OCI-LY7 (cell line): ENCODE data around the gene PABPN1L. TPM values are rescaled to one million over a fixed set of nuclear protein-coding genes. Genes with fewer than 3 reads are reported as not detected.

Source experiments
- BruUV-seq: library from RNA; stranded (reverse); fragments of 400-500 nt; replicated peaks from 2 replicates; lab custom pipeline; 2021; lab: Mats Ljungman, UMichigan
- CTCF ChIA-PET: fragments of 300-600 bp; sonication (Branson Sonifier 250); formaldehyde crosslinking; loops from one replicate; lab custom pipeline; 2022; ENCODE audit warnings: antibody characterized with exemption; ENCODE audit not compliant: unreplicated experiment; lab: Charles Lee
- POLR2A ChIA-PET: fragments of 300-600 bp; sonication (Branson Sonifier 250); formaldehyde crosslinking; loops from one replicate; lab custom pipeline; 2022; ENCODE audit warnings: antibody characterized with exemption; lab: Charles Lee
- DNase-seq: peaks from one replicate; pipeline ENCODE4 v3.0.0-alpha.2; 2015; ENCODE audit warnings: low spot score
- H2AFZ ChIP-seq: fragments of 200-600 bp; sonication (generic), shearing (Covaris generic); 2 replicates; pipeline ENCODE4 v1.6.1; 2014; ENCODE audit warnings: mild to moderate bottlenecking, antibody characterized with exemption, low read length, moderate library complexity
- H3K27ac ChIP-seq: fragments of 200-600 bp; sonication (generic); 2 replicates; pipeline ENCODE4 v1.5.1; 2014; ENCODE audit warnings: mixed run types, low read depth, mild to moderate bottlenecking, moderate library complexity, low read length, inconsistent platforms; ENCODE audit not compliant: poor library complexity, severe bottlenecking
- H3K36me3 ChIP-seq: fragments of 200-600 bp; sonication (generic); 2 replicates; pipeline ENCODE4 v1.6.1; 2014; ENCODE audit warnings: mild to moderate bottlenecking, antibody characterized with exemption, low read length, moderate library complexity, mixed read lengths; ENCODE audit not compliant: insufficient read depth
- H3K4me1 ChIP-seq: fragments of 200-600 bp; sonication (generic); 2 replicates; pipeline ENCODE4 v1.5.1; 2014; ENCODE audit warnings: mild to moderate bottlenecking, low read length; ENCODE audit not compliant: insufficient read depth, poor library complexity, severe bottlenecking
- H3K4me2 ChIP-seq: fragments of 200-600 bp; sonication (generic); 2 replicates; pipeline ENCODE4 v1.6.1; 2014; ENCODE audit warnings: mild to moderate bottlenecking, low read length
- H3K4me3 ChIP-seq: fragments of 200-600 bp; sonication (generic); 2 replicates; pipeline ENCODE4 v1.5.1; 2014; ENCODE audit warnings: mild to moderate bottlenecking, low read depth, low read length; ENCODE audit not compliant: poor library complexity, severe bottlenecking
- H3K79me2 ChIP-seq: fragments of 200-600 bp; sonication (generic); 2 replicates; pipeline ENCODE4 v1.6.1; 2016; ENCODE audit warnings: low read depth, mild to moderate bottlenecking, low read length, moderate library complexity, mixed read lengths; ENCODE audit not compliant: insufficient read depth
- H3K9me2 ChIP-seq: fragments of 200-600 bp; sonication (generic); 2 replicates; pipeline ENCODE4 v1.6.1; 2016; ENCODE audit warnings: mild to moderate bottlenecking, low read length, mixed read lengths; ENCODE audit not compliant: insufficient read depth
- H3K9me3 ChIP-seq: fragments of 200-600 bp; sonication (generic); 2 replicates; pipeline ENCODE4 v1.6.1; 2014; ENCODE audit warnings: mild to moderate bottlenecking, mixed run types, low read length, mixed read lengths
- H4K20me1 ChIP-seq: fragments of 200-600 bp; sonication (generic); 2 replicates; pipeline ENCODE4 v1.6.1; 2014; ENCODE audit warnings: mild to moderate bottlenecking, antibody characterized with exemption, low read length, moderate library complexity, mixed read lengths; ENCODE audit not compliant: insufficient read depth
- EZH2phosphoT487 ChIP-seq: fragments of 200-600 bp; sonication (generic); IDR thresholded peaks from 2 replicates; pipeline ENCODE4 v1.6.1; 2018; ENCODE audit warnings: low read depth, borderline replicate concordance, mild to moderate bottlenecking, mixed run types, antibody characterized with exemption, low read length, moderate library complexity, mixed read lengths
- intact Hi-C: fragments of 100-400 bp; cut with micrococcal nuclease; formaldehyde crosslinking; loops from one replicate; pipeline ENCODE4 v1.10.0; 2022; ENCODE audit not compliant: unreplicated experiment
- total RNA-seq, 2 experiments: library from RNA; depleted of rRNA in 1 of 2; stranded (reverse); fragments of >200 nt in 1 of 2; shearing (Covaris generic) in 1 of 2; gene quantifications; 2 replicates each; pipeline ENCODE4 v1.2.3, GENCODE V29; 2014 to 2022
- TF ChIP-seq, protein P1 (sequence below): fragments of 200-600 bp; sonication (generic); conservative IDR thresholded peaks from 2 replicates; pipeline ENCODE4 v1.5.1; 2014; ENCODE audit warnings: mild to moderate bottlenecking, antibody characterized with exemption, low read length, moderate library complexity, mixed read lengths

The PABPN1L gene
- total RNA-seq, 2 experiments from 2014 or later, result 0.38 TPM; not detected in 1

DNA sequence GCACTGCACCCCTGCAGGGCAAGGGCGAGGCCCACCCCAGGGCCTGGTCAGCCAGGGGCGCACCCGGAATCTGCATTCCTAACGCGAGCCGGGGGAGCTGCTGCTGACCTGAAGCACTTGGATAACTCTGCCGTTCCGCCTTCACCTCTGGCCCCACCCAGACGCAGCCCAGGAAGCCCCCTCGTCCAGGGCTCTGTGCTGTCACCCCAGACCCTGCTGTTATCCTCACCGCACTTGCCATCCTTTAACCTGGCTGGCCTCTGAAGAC, 13.3 kb upstream of the PABPN1L start:
- DNase-seq, result no peak
- CTCF ChIA-PET, result no interaction called here
- Histone ChIP-seq H4K20me1 (no peaks in the 10 kb centered on the region), H3K9me2 (no peaks in the 10 kb centered on the region), H3K36me3 (no peaks in the 10 kb centered on the region), H3K9me3 (no peaks in the 10 kb centered on the region), H3K27ac (no peak overlapping the region), H3K4me2 (no peak overlapping the region), H2AFZ (no peak overlapping the region), H3K4me3 (no peak overlapping the region), H3K4me1 (no peaks in the 10 kb centered on the region), H3K79me2 (no peaks in the 10 kb centered on the region)
- intact Hi-C loops, result no loop called here
- POLR2A ChIA-PET, result interaction anchor here (0.5 kb wide), 1 partner anchor 313 kb away, joined by 5 read pairs; no protein-coding TSS in a partner anchor
- no peak for TF ChIP-seq EZH2phosphoT487
- TF ChIP-seq, protein P1, sequence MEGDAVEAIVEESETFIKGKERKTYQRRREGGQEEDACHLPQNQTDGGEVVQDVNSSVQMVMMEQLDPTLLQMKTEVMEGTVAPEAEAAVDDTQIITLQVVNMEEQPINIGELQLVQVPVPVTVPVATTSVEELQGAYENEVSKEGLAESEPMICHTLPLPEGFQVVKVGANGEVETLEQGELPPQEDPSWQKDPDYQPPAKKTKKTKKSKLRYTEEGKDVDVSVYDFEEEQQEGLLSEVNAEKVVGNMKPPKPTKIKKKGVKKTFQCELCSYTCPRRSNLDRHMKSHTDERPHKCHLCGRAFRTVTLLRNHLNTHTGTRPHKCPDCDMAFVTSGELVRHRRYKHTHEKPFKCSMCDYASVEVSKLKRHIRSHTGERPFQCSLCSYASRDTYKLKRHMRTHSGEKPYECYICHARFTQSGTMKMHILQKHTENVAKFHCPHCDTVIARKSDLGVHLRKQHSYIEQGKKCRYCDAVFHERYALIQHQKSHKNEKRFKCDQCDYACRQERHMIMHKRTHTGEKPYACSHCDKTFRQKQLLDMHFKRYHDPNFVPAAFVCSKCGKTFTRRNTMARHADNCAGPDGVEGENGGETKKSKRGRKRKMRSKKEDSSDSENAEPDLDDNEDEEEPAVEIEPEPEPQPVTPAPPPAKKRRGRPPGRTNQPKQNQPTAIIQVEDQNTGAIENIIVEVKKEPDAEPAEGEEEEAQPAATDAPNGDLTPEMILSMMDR, result no peak
- no TSS peak for BruUV-seq

DNA sequence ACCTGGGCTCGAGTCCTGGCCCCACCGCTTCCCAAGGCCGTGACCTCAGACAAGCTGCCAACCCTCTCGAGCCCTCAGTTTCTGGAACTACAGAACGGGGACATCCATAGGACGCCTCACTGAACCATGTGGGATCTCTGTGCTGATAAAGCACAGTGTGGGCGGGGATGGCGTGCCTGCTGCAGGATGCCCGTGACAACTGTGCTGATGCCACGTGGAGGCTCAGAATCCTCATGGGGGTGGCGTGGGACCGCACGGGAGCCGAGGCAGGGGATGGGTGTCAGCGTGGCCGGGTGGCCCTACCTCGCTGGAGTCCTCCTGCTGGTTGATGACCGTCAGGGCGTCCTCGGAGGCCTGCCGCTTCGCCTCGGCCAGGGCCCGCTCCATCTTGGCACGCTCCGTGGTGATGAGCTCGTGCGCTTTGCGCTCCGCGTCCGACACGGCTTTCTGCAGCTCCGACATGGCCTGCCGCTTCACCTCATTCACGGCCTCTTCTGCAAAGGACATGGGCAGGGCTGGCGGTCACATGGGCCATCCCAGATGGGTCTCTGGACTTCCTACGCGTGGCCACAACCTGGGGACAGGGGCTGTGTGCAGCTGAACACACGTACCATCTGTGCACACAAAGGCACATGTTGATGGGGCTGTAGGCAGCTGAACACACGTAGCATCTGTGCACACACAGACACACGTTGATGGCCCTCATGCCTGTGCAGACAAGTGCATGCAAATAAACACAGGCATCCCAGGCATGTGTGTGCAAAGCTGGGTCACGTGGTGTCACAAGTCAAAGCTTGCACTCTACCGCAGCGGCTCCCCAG, 12.7 kb upstream of the PABPN1L start:
- intact Hi-C loops, result no loop called here
- no peak for TF ChIP-seq EZH2phosphoT487
- TF ChIP-seq, protein P1, result no peak
- ChIA-PET CTCF (no interaction called here), POLR2A (interaction anchor here (0.5 kb wide), 1 partner anchor 314 kb away, joined by 5 read pairs; no protein-coding TSS in a partner anchor)
- Histone ChIP-seq H2AFZ (no peak overlapping the region), H3K79me2 (no peaks in the 10 kb centered on the region), H3K4me2 (no peak overlapping the region), H3K4me3 (no peak overlapping the region), H4K20me1 (no peaks in the 10 kb centered on the region), H3K27ac (no peak overlapping the region), H3K36me3 (no peaks in the 10 kb centered on the region), H3K9me3 (no peaks in the 10 kb centered on the region), H3K9me2 (no peaks in the 10 kb centered on the region), H3K4me1 (no peaks in the 10 kb centered on the region)
- BruUV-seq, result no TSS peak
- DNase-seq, result no peak

DNA sequence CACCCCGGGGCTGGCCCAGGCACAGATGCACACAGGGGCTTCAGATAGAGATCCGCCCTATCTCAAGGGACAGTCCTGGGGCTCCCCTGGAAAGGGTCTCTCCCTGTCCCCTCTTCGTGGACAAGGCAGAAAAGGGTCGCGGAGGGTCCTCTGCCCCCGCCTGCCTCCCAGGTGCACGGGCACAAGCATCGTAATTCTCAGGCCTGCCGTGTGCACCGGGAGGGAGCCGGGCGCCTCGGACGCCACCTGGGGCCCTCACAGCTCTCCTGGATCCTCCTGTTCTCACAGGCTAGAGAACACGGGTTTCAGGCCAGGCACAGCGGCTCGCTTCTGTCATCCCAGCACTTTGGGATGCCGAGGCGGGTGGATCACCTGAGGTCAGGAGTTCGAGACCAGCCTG, 11.9 kb upstream of the PABPN1L start:
- Histone ChIP-seq H3K4me1 (no peaks in the 10 kb centered on the region), H2AFZ (no peak overlapping the region), H4K20me1 (no peaks in the 10 kb centered on the region), H3K9me2 (no peaks in the 10 kb centered on the region), H3K79me2 (no peaks in the 10 kb centered on the region), H3K27ac (no peak overlapping the region), H3K9me3 (no peaks in the 10 kb centered on the region), H3K4me3 (no peak overlapping the region), H3K36me3 (no peaks in the 10 kb centered on the region), H3K4me2 (no peak overlapping the region)
- ChIA-PET POLR2A (no interaction called here), CTCF (no interaction called here)
- intact Hi-C loops, result no loop called here
- TF ChIP-seq EZH2phosphoT487, result no peak
- TF ChIP-seq, protein P1, result no peak
- DNase-seq, result no peak
- no TSS peak for BruUV-seq
